SJSA1 (cell line): Measurements from ENCODE around the gene LRFN3. TPM values are rescaled to one million over a fixed set of nuclear protein-coding genes. Genes with fewer than 3 reads are reported as not detected.
"Not testable (repeated sequence)": the region's sequence is repeated elsewhere in the genome, so short reads cannot be mapped to it uniquely, and the experiment has no call there.

Experiments
- DNase-seq, 2 experiments: peaks; one replicate each; pipeline ENCODE4 v3.0.0-alpha.2; 2015 to 2020; ENCODE audit warnings: low spot score in 2 of 2, low read depth in 1 of 2
- H3K27ac ChIP-seq: fragments of 250-450 bp; sonication (Bioruptor Pico); 2 replicates; pipeline ENCODE4 v1.5.1; 2020; ENCODE audit warnings: mild to moderate bottlenecking, moderate library complexity
- H3K27me3 ChIP-seq: fragments of 250-450 bp; sonication (Bioruptor Pico); replicated peaks from 2 replicates; pipeline ENCODE4 v1.5.1; 2020; ENCODE audit warnings: mild to moderate bottlenecking, moderate library complexity
- H3K36me3 ChIP-seq: fragments of 250-450 bp; sonication (Bioruptor Pico); 2 replicates; pipeline ENCODE4 v1.5.1; 2020; ENCODE audit warnings: mild to moderate bottlenecking
- H3K4me1 ChIP-seq: fragments of 250-450 bp; sonication (Bioruptor Pico); replicated peaks from 2 replicates; pipeline ENCODE4 v1.6.1; 2021; ENCODE audit warnings: mild to moderate bottlenecking
- H3K4me3 ChIP-seq: fragments of 250-450 bp; sonication (Bioruptor Pico); 2 replicates; pipeline ENCODE4 v1.5.1; 2020; ENCODE audit warnings: mild to moderate bottlenecking
- H3K9me3 ChIP-seq: fragments of 250-450 bp; sonication (Bioruptor Pico); replicated peaks from 2 replicates; pipeline ENCODE4 v1.5.1; 2020; ENCODE audit warnings: mild to moderate bottlenecking
- total RNA-seq: library from RNA; depleted of rRNA; stranded (reverse); fragments of >200 nt; shearing (Covaris generic); gene quantifications from 2 replicates; pipeline ENCODE4 v1.2.3, GENCODE V29; 2014

Gene LRFN3
- total RNA-seq, 1 experiment from 2014 or later: 3.8 TPM

DNA sequence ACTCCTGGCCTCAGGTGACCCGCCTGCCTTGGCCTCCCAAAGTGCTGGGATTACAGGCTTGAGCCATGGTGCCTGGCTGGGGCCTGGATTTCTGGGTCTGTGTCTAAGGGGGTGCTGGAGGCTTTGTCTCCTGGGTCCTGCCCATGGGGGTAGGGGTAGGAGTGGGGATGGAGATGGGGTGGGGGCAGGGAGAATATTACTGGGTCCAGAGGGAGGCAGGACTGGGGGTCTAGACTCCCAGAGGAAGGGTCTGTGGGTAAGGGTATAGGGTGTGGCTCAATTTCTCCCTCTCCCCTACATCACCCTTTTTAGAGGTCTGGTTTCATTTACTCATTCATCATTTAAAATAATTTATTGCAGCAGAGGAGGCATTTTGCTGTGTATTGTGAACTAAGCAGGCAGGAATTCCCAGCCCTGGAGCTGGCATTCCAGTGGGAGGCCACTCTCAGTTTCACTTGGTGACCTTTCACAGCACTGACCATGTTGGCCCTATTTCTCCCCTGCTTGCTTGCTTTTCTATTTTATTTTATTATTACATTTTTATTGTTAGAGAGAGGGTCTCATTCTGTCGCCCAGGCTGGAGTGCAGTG, 35.0 kb upstream of the LRFN3 start:
- H3K4me1 ChIP-seq: peaks cover 25% of the 10 kb centered on the region
- H3K4me3 ChIP-seq: peak overlapping the region; percentile 63
- H3K9me3 ChIP-seq: no peaks in the 10 kb centered on the region
- H3K27me3 ChIP-seq: no peaks in the 10 kb centered on the region
- H3K27ac ChIP-seq: peak overlapping the region; percentile 39
- peak in 1 of 2 experiments; percentile 44 for DNase-seq
- H3K36me3 ChIP-seq: peaks cover 14% of the 10 kb centered on the region

GRCh38 chr19:35901854-35902661, 34.1 kb upstream of the LRFN3 start, which contains the start of gene HCST:
HCST (plus strand) TSS chr19:35902529; CDS start chr19:35902594, 65 bp downstream.
- Histone ChIP-seq H3K36me3 (peaks cover 10% of the 10 kb centered on the region; the same call in 1 of the 2 replicates), H3K27ac (peak within 1 kb of the TSS; percentile 39), H3K27me3 (no peaks in the 10 kb centered on the region), H3K4me1 (peaks cover 25% of the 10 kb centered on the region), H3K9me3 (no peaks in the 10 kb centered on the region), H3K4me3 (no peak within 1 kb of the TSS)
- no peak for DNase-seq

GRCh38 chr19:35902870-35903475, 33.2 kb upstream of the LRFN3 start:
- peaks cover under 1% of the 10 kb centered on the region; the same call in 1 of the 2 replicates for H3K36me3 ChIP-seq
- peaks cover 25% of the 10 kb centered on the region for H3K4me1 ChIP-seq
- H3K27me3 ChIP-seq: no peaks in the 10 kb centered on the region
- H3K27ac ChIP-seq: no peak overlapping the region
- no peak overlapping the region for H3K4me3 ChIP-seq
- no peaks in the 10 kb centered on the region for H3K9me3 ChIP-seq
- DNase-seq: no peak

- Histone ChIP-seq H3K27me3 (no peaks in the 10 kb centered on the region), H3K4me3 (no peak overlapping the region), H3K36me3 (no peaks in the 10 kb centered on the region), H3K27ac (no peak overlapping the region), H3K4me1 (peaks cover 22% of the 10 kb centered on the region), H3K9me3 (no peaks in the 10 kb centered on the region)
- DNase-seq: peak; percentile 28 to 69
Measured at GRCh38 chr19:35903550-35904179, 32.5 kb upstream of the LRFN3 start.

DNA sequence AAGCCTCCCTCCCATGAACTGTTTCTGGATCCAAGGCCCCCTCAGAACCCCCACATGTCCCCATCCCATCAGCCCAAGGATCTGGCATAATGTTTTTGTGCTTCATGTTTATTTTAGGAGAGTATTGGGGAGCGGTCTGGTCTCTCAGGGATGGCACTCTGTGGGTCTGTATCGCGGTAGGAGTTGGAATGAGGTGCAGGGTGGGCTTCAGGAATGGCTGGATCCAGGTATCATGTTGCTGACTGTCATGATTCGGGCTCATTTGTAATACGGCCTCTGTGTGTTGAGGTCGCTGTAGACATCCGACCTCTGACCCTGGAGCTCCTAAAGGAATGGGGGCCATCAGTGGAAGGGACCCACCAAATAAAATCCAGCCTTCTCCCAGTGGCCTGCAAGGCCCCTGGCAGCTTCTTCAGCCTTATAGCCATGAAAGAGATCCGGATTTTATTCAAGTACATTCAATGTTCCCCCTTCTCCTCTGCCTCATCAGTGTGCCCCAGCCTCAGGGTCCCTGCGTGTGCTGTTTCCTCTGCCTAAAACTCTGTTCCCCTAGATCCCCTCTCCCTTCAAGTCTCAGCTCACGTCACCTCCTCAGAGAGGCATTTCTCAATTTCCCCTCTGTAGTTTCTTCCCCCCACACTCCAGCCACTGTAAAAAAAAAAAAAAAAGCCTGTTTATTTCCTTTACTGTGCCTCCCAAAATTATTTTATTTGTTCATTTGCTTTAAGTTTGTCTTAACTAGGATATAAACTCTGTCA, 31.7 kb upstream of the LRFN3 start:
- H3K27me3 ChIP-seq: no peaks in the 10 kb centered on the region
- H3K9me3 ChIP-seq: no peaks in the 10 kb centered on the region
- peaks cover 20% of the 10 kb centered on the region for H3K4me1 ChIP-seq
- no peak overlapping the region for H3K27ac ChIP-seq
- no peak for DNase-seq
- H3K4me3 ChIP-seq: no peak overlapping the region
- no peaks in the 10 kb centered on the region for H3K36me3 ChIP-seq

- H3K27me3 ChIP-seq: no peaks in the 10 kb centered on the region
- H3K4me1 ChIP-seq: peaks cover 20% of the 10 kb centered on the region
- H3K27ac ChIP-seq: no peak overlapping the region
- no peak overlapping the region for H3K4me3 ChIP-seq
- DNase-seq: no peak
- no peaks in the 10 kb centered on the region for H3K36me3 ChIP-seq
- H3K9me3 ChIP-seq: no peaks in the 10 kb centered on the region
Measured at GRCh38 chr19:35905178-35905727, 30.9 kb upstream of the LRFN3 start.

GRCh38 chr19:35907377-35907745, 28.8 kb upstream of the LRFN3 start:
- no peak for DNase-seq
- H3K36me3 ChIP-seq: no peaks in the 10 kb centered on the region
- peaks cover 6% of the 10 kb centered on the region; the same call in 1 of the 2 replicates for H3K4me1 ChIP-seq
- H3K9me3 ChIP-seq: no peaks in the 10 kb centered on the region
- H3K27ac ChIP-seq: no peak overlapping the region
- no peak overlapping the region for H3K4me3 ChIP-seq
- no peaks in the 10 kb centered on the region for H3K27me3 ChIP-seq

DNA sequence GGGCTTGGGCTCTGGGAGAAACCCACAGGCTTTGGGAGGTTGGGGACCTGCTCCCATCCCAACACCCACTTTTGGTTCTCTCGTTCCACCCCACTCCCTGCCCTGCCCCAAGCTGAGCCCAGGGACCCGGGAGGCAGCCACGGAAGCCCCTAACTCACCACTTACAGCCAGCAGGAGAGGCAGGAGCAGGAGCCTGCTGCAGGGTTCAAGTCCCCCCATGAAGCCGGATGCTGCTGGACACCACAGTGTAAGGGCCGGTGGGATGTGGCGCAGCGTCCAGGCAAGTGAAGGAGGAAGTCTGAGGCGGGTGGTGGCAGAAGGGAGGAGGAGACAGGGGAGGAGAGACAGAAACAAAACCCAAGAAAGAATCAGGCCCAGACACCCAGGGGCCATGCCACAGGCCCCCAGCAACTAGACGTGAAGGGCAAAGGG, 28.1 kb upstream of the LRFN3 start, which contains the start of gene TYROBP:
Gene TYROBP (minus strand): TSS at position 286 of the 432 bp plus-strand sequence. CDS start 67 bp downstream, at position 219.
- Histone ChIP-seq H3K27me3 (no peaks in the 10 kb centered on the region), H3K4me1 (peaks cover 6% of the 10 kb centered on the region; the same call in 1 of the 2 replicates), H3K9me3 (no peaks in the 10 kb centered on the region), H3K27ac (no peak within 1 kb of the TSS), H3K4me3 (no peak within 1 kb of the TSS), H3K36me3 (no peaks in the 10 kb centered on the region)
- DNase-seq: no peak

- no peaks in the 10 kb centered on the region for H3K36me3 ChIP-seq
- no peaks in the 10 kb centered on the region for H3K4me1 ChIP-seq
- no peaks in the 10 kb centered on the region for H3K9me3 ChIP-seq
- no peak overlapping the region for H3K27ac ChIP-seq
- DNase-seq: no peak
- peaks cover 3% of the 10 kb centered on the region; the same call in 1 of the 2 replicates for H3K27me3 ChIP-seq
- no peak overlapping the region for H3K4me3 ChIP-seq
Measured at GRCh38 chr19:35908973-35909683, 27.0 kb upstream of the LRFN3 start.

GRCh38 chr19:35909684-35910035, 26.5 kb upstream of the LRFN3 start:
- Histone ChIP-seq H3K27me3 (peaks cover 3% of the 10 kb centered on the region; the same call in 1 of the 2 replicates), H3K27ac (no peak overlapping the region), H3K4me1 (no peaks in the 10 kb centered on the region), H3K9me3 (no peaks in the 10 kb centered on the region), H3K4me3 (no peak overlapping the region), H3K36me3 (no peaks in the 10 kb centered on the region)
- DNase-seq: no peak

- not testable (repeated sequence) for H3K4me1 ChIP-seq, H3K27me3 ChIP-seq, H3K27ac ChIP-seq, DNase-seq, H3K9me3 ChIP-seq, H3K4me3 ChIP-seq, H3K36me3 ChIP-seq
Measured at GRCh38 chr19:35910355-35910754, 25.8 kb upstream of the LRFN3 start.

- Histone ChIP-seq H3K4me3 (no peak overlapping the region), H3K36me3 (no peaks in the 10 kb centered on the region), H3K27ac (no peak overlapping the region), H3K27me3 (peaks cover 3% of the 10 kb centered on the region; the same call in 1 of the 2 replicates), H3K9me3 (no peaks in the 10 kb centered on the region), H3K4me1 (no peaks in the 10 kb centered on the region)
- DNase-seq: no peak
Measured at GRCh38 chr19:35911173-35911572, 25.0 kb upstream of the LRFN3 start.
